NCI-H2227 treated with DMSO at 0.1 percent for 48 hours (cell line): ENCODE data around the gene ALG1L2.
"Not testable (repeated sequence)": the region's sequence is repeated elsewhere in the genome, so short reads cannot be mapped to it uniquely, and the experiment has no call there.

ENCODE experiments used
- DNase-seq: peaks from one replicate; lab custom pipeline; 2025; lab: John Stamatoyannopoulos, UW

The ALG1L2 gene, protein sequence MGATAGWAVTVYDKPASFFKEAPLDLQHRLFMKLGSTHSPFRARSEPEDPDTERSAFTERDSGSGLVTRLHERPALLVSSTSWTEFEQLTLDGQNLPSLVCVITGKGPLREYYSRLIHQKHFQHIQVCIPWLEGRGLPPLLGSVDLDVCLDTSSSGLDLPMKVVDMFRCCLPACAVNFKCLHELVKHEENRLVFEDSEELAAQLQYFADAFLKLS

DNA sequence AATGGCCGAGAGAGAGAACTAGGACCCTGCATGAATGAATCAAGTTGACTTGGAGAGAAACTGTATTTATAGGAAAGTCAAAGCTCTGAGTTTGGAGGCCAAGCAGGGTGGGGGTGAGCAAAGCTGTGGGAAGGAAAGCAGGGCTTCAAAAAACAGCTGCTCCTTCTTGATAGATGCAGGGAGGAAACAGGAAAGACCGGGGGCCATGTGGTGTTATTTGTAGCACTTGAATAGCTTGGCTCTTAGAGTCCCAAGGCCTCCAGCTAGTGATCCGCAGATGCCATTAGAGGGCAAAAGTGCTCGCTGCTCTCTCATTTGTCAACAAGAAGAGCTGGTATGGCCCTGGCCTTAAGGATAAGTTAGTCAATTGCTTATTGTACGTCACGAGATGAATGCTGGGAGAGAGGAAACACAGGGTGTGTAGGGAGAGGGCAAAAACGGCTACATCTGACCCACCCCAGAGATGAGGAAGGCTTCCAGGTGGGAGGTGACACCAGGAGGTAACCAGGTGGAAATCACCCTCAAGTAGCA, at the start of gene ALG1L2:
ALG1L2 (plus strand) TSS at position 481 of the 531 bp plus-strand sequence. CDS start 186 bp downstream, outside the sequence.
- DNase-seq: no peak

DNA sequence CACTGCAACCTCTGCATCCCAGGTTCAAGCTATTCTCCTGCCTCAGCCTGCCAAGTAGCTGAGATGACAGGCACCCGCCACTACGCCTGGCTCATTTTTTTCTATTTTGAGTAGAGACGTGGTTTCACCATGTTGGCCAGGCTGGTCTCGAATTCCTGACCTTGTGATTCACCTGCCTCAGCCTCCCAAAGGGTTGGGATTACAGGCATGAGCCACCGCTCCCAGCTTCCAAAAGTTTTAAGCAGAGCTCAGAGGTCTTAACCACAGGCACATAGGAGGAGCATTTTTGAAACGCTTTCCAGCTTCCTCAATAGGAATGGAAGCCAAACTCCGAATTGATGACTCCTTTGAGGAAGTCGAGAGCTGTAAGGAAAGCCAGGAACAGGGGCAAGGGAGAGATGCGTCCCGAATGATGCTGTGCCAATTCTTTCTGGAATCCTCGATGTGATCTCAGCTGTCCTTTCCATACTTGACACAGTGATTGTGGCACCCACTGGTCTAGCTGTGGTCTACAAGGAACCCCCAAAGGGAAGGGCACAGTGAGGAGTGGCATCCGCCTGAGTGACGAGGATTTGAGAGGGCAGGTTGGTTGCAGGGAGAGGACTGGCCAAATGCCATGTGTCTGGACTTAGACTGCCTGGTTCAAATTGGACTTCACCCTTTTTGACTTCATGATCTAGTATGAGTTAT, 44.4 kb upstream of the ALG1L2 start:
- not testable (repeated sequence) for DNase-seq

DNA sequence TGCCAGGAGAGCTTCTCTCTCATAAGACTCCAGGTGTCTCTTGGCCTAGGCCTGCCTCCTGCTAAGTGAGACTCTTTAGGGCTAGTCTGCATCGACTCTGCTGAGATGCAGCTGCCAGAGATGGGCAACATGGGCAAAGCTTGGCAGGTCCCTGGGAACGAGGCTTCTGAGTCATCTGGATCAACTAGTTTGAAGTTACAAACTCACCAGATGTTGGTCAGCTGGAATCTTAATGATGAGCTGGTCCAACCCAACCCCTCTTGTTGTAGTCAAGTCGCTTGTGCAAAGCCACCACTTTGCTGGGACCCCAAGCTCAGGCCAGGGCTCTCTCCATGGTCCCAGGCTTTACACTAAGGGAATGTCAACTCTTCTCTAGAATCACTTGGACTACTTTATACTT, 38.9 kb upstream of the ALG1L2 start:
- DNase-seq: not testable (repeated sequence)

DNA sequence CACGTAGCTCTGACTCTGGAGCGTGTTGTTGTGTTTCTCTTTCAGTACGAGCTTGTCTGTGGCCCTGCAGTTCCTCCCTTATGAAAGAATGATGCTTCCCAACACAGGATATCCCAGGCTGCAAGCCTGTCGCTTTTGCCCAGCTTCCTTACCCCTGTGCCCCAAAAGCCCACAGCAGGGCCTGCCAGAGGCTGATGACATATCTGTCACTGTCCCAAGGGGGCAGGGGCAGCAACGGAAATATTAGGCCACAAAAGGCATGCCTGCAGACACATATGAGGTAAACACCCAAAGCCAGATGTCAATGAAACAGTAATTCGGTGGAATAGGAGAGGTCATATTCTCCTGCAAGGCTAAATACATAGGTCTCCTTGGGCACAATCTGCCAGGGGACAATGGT, 38.0 kb upstream of the ALG1L2 start:
- DNase-seq: not testable (repeated sequence)

DNA sequence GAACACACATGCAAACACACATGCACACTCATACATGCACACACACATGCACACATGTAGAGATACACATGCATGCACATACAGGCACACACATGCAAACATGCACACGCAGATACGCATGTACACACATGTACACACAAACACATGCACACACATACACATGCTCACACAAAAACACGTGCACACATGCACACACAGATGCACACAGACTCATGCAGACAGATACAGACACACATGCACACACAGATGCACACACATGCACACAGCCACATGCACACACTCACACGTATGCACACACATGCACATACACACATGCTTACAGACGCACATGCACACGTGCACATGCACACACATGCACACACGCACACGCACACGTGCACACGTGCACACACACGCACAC, 37.3 kb upstream of the ALG1L2 start:
- DNase-seq: no peak

DNA sequence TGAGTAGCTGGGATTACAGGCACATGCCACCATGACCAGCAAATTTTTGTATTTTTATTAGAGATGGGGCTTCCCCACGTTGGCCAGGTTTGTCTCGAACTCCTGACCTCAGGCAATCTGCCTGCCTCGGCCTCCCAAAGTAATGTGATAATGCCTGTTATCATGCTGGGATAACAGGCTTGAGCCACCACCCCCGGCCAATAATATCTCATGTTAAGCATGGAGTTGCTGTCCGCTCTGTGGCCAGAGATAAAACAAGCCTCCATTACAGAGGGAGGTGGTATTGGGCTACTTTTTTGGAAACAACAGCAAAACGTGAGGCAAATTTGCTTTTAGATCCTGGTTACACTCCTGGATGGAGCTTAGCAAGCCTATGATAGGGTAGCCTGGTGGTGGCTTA, 32.9 kb upstream of the ALG1L2 start:
- no peak for DNase-seq

DNA sequence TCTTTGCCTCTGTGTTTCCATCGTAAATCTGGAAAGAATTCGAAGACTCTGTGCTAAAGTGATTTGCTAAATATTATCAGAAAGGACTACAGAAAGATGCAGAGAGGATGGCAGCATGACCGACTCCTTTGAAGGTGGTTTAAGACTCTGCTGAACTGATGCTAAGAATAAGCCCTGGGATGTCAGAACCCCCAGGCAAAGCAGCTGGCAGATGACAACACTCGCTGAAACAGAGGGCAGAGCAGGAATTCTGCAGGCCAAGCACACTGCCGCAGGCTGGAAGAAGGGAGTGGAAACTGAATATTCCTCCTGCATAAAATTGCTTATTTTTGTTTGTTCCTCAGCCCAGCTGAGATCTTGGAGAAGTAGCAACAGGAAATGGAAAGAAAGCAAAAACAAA, 29.3 kb upstream of the ALG1L2 start:
- DNase-seq: not testable (repeated sequence)

DNA sequence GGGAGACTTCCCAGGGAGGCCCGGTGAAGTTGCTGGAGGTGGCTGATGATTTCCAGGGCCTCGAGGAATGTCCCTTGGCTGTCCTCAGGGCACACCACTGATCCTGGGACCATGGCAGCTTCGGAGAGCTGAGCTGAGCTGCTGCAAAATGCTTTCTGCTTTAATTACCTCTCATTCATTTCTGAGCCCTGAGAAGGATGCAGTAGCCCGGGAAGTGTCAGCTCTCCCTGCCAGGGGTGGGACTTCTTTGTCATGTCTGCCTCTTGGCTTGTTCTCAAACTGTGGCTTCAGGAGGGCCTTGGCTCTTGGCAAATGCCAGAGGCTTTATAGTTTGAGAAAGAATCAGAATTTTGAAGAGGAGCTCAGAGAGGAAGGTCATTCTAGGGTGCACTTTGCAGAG, 28.7 kb upstream of the ALG1L2 start:
- not testable (repeated sequence) for DNase-seq

DNA sequence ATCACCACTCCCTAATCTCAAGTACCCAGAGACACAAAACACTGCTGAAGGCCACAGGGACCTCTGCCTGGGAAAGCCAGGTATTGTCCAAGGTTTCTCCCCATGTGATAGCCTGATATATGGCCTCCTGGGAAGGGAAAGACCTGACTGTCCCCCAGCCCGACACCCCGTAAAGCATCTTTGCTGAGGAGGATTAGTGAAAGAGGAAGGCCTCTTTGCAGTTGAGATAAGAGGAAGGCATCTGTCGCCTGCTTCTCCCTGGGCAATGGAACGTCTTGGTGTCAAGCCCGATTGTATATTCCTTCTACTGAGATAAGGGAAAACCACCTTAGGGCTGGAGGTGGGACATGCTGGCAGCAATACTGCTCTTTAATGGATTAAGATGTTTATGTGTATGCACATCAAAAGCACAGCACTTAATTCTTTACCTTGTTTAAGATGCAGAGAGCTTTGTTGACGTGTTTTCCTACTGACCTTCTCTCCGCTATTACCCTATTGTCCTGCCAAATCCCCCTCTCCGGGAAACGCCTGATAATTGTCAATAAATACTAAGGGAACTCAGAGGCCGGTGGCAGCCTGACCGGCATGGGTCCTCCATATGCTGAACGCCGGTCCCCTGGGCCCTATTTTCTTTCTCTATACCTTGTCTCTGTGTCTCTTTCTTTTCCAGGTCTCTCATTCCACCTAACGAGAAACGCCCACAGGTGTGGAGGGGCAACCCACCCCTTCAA, 23.9 kb upstream of the ALG1L2 start:
- DNase-seq: not testable (repeated sequence)

DNA sequence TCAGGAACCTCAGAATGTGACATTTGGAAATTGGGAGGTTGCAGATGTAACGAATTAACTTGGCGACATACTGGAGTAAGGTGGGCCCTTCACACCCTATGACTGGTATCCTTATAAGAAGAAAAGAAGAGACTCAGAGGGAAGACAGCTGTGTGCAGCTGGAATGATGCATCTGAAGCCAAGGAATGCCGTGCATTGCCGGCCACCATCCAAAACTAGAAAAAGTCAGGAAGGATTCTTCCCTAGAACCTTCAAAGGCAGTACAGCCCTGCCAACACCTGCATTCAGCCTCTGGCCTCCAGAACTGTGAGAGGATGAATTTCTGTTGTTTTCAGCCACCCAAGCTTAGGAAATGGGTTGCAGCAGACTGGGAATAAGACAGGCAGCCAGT, 23.4 kb upstream of the ALG1L2 start:
- DNase-seq: not testable (repeated sequence)

DNA sequence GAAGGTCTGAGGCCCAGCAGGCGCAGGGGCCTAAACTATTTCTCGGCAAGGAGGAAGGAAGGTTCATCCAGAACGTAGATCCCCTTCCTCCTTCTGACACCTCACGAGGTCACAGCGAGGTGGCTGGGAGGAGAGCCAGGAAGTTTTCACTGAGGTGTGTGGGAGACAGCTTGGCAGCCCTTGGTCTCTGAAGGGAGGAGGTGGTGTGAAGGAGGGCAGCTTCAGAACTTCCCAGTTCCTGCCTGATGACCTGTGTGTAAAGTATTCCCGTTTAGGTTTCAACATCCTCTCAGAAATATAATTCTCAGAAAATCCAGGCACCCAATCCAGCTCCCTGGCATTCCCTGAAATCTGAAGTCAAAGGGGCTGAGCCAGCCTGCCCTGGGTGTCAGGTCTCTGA, 22.9 kb upstream of the ALG1L2 start:
- DNase-seq: not testable (repeated sequence)

DNA sequence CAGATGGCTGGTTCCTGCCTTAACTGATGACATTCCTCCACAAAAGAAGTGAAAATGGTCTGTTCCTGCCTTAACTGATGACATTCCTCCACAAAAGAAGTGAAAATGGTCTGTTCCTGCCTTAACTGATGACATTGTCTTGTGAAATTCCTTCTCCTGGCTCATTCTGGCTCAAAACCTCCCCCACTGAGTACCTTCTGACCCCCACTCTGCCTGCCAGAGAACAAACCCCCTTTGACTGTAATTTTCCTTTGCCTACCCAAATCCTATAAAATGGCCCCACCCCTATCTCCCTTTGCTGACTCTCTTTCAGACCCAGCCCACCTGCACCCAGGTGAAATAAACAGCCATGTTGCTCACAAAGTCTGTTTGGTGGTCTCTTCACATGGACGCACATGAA, 22.5 kb upstream of the ALG1L2 start:
- DNase-seq: not testable (repeated sequence)

DNA sequence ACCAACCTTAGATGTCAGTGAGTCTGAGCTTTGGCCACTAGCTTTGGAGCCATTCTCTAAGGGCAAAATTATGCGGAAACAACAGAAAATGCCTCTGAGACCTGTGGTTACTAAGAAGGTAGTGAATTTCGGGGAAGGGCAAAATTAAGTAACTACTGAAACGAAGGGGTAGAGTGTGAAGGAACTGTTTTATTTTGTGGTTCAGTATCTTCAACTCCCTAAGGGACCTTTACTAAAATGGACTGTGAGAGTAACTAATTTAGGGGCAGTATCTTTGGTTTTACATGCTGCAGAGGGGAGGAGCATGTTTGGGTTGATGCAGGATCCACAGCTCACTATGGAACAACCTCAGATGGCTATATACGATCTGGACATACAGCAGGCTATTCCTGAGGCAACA, 8.0 kb upstream of the ALG1L2 start:
- DNase-seq: no peak

DNA sequence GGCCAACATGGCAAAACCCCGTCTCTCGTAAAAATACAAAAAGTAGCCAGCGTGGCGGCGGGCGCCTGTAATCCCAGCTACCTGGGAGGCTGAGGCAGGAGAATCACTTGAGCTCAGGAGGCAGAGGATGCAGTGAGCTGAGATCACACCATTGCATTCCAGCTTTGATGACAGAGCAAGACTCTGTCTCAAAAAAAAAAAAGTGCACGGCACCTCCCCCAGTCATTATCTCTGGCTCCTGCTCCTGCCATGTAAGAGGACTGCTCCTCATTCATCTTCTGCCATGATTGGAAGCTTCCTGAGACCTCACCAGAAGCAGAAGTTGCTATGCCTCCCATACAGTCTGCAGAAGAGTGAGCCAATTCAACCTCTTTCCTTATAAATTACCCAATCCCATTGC, 4.0 kb upstream of the ALG1L2 start:
- no peak for DNase-seq

DNA sequence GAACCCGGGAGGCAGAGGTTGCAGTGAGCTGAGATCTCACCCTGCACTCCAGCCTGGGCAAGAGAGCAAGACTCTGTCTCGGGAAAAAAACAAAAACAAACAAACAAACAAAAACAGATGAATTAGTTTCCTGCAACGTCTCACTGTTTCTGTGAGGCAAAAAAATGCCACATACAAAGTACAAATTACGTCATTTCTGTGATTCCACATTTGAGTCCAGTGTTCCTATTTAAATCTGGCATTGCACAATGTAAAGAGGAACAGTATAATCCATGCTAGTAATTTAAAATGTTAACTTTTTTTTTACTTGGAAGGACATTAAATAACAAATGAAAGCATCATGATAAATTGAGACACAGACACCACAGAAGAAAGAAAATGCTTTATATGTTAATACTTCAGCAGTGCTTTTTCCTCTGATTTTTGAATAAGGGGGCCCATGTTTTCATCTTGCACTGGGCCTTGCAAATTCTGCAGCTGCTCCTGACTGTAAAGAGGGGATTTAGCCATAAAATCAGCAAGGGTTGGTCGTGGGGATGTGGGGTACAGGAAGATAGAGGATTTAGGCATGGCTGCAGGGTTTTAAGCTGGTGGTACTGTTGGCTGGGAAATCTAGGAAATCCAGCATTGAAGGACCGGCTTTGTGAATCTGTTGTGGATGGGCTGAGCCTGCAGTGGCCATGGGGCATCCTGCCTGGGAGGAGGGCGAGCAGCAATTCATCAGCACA, 1.9 kb downstream of the ALG1L2 start:
- DNase-seq: not testable (repeated sequence)

DNA sequence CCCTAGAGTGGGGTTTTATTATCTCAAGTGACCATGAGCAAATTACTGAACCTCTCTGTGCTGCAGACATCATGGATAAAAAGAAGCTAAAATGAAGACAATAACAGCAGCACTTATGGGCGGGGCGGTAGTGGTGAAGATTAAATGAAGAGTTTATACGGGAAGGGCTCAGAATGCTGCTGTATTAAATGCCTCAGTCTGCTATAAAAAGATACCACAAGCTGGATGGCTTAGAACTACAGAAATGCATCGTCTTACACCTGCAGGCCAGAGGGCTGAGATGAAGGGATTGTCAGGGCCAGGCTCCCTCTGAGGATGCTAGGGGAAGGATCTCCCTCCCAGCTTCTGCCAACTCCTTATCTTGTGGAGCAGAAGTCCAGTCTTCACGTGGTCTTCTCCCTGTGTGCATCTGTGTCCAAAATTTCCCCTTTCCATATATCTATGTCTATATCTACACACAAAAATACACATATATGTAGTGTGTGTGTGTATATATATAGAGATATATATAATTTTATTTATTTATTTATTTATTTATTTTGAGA, 2.9 kb downstream of the ALG1L2 start:
- no peak for DNase-seq

DNA sequence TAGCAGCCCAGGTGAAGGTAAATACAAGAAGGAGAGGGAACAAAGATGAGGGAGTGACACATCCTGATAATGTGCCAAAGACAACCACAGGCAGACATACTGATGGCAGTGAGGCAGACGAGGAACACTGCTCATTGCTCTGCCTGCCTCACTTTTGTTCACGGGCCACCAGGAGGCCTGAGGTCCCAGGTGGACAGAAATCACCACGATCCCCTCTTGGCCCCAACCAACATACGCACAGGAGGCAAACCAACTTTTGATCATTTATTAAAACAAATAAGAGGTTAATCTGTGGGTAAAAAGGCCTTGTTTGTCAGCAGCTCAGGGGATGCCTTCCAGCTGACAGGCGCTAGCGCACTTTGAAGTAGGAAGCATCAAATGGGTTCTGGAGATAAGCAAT, 4.2 kb downstream of the ALG1L2 start:
- no peak for DNase-seq

DNA sequence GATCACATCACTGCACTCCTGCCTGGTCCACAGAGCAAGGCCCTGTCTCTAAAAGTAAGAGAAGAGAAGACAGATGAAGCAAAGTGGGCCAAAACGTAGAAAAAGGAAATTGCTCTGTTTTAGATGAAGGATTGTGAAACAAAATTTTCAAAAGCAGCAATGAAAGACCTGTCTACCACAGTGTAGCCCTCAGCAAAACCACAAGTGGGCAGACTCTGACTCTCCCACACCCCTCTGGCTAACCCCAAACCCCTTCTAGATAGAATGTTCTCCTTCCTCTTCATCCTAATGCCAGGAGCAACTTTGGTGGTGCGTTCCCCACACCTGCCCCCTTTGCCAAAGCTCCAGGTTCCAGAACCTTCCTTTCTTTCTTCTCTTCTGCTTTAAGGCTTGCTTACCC, 5.0 kb downstream of the ALG1L2 start:
- DNase-seq: not testable (repeated sequence)

DNA sequence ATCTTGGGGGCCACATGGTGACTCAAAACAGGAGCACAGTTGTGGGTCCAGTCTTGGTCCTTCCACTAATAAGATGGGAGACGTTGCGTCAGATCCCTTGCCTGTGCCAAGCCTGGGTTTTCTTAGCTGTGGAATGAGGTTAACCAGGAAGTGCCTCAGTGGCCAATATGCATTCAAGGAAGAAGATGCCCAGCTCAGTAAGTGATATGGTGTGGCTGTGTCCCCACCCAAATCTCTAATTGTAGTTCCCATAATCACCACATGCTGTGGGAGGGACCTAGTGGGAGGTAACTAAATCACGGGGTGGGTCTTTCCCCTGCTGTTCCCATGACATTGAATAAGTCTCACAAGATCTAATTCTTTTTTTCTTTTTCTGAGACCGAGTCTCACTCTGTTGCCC, 6.4 kb downstream of the ALG1L2 start:
- no peak for DNase-seq

DNA sequence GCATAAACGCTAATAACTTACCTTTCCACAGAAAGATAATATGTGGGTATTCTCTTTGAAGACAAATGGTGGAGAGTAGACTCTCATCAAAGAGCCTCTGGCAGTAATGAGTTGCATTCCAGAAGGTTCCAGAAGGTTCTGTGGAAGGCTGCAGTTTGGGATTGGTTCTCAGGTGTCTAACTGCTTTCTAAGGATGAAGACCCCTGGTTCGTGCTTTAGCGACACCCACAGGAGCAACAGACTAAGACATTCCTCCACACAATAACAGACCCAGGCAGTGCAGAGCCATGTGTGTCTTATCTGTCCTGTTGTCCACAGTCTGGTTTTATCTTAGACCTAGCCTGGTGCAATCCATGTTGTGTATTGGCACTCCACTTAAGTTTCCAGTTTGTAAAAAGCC, 9.1 kb downstream of the ALG1L2 start:
- not testable (repeated sequence) for DNase-seq

DNA sequence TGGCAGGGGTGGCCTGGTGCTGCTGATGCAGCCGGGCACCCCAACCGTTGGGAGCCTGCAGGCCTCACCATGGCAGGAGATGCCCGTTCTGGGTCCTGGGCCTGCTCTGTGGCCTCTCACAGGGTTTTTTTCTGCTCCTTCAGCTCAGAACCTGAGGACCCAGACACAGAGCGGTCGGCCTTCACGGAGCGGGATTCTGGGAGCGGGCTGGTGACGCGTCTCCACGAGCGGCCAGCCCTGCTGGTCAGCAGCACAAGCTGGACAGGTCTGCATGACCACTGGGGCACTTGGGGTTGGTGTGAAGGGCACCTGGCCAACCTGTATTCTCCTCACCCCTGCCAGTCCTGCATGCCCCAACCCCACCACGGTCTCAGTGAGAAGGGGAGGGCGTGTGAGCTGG, 10.3 kb downstream of the ALG1L2 start:
- DNase-seq: no peak
